DOHH2 (cell line): ENCODE results near the gene ITGA1.

ENCODE experiments used
- H3F3A ChIP-seq: fragments of 200-600 bp; sonication (generic), shearing (Covaris generic); 2 replicates; pipeline ENCODE4 v1.6.0; 2016; ENCODE audit warnings: antibody characterized with exemption, mild to moderate bottlenecking; ENCODE audit not compliant: control insufficient read depth, insufficient read depth
- H3K27ac ChIP-seq: fragments of 200-600 bp; sonication (generic); 2 replicates; pipeline ENCODE4 v1.5.1; 2014; ENCODE audit warnings: low read depth, mild to moderate bottlenecking, low read length, moderate library complexity
- H3K27me3 ChIP-seq: fragments of 200-600 bp; sonication (generic); 2 replicates; pipeline ENCODE4 v1.6.1; 2014; ENCODE audit warnings: mild to moderate bottlenecking, low read length, mixed read lengths; ENCODE audit not compliant: control insufficient read depth
- H3K36me3 ChIP-seq: fragments of 200-600 bp; sonication (generic); 2 replicates; pipeline ENCODE4 v1.6.1; 2014; ENCODE audit warnings: mild to moderate bottlenecking, low read length, moderate library complexity, mixed read lengths; ENCODE audit not compliant: control insufficient read depth
- H3K4me1 ChIP-seq: fragments of 200-600 bp; sonication (generic); 2 replicates; pipeline ENCODE4 v1.6.1; 2014; ENCODE audit warnings: mild to moderate bottlenecking, low read length, mixed read lengths; ENCODE audit not compliant: control insufficient read depth
- H3K4me2 ChIP-seq: fragments of 200-600 bp; sonication (generic); 2 replicates; pipeline ENCODE4 v1.6.0; 2014; ENCODE audit warnings: mild to moderate bottlenecking, low read length, moderate library complexity
- H3K4me3 ChIP-seq: fragments of 200-600 bp; sonication (generic); 2 replicates; pipeline ENCODE4 v1.5.1; 2014; ENCODE audit warnings: mild to moderate bottlenecking, low read length, mixed read lengths
- H3K79me2 ChIP-seq: fragments of 200-600 bp; sonication (generic); 2 replicates; pipeline ENCODE4 v1.6.1; 2014; ENCODE audit warnings: mild to moderate bottlenecking, low read length, mixed read lengths; ENCODE audit not compliant: control insufficient read depth
- H3K9me2 ChIP-seq: fragments of 200-600 bp; sonication (generic); replicated peaks from 2 replicates; pipeline ENCODE4 v1.6.1; 2014; ENCODE audit warnings: mild to moderate bottlenecking, low read length, mixed read lengths; ENCODE audit not compliant: control insufficient read depth
- H3K9me3 ChIP-seq: fragments of 200-600 bp; sonication (generic); 2 replicates; pipeline ENCODE4 v1.6.1; 2014; ENCODE audit warnings: antibody characterized with exemption, low read length, mixed read lengths; ENCODE audit not compliant: control insufficient read depth, insufficient read depth
- H4K20me1 ChIP-seq: fragments of 200-600 bp; sonication (generic); 2 replicates; pipeline ENCODE4 v1.6.0; 2014; ENCODE audit warnings: low read depth, mild to moderate bottlenecking, antibody characterized with exemption, low read length, moderate library complexity; ENCODE audit not compliant: control insufficient read depth, insufficient read depth
- EZH2phosphoT487 ChIP-seq: fragments of 200-600 bp; sonication (generic); IDR thresholded peaks from 2 replicates; pipeline ENCODE4 v1.6.1; 2017; ENCODE audit warnings: borderline replicate concordance, mild to moderate bottlenecking, antibody characterized with exemption, low read length, moderate library complexity, mixed read lengths
- TF ChIP-seq, protein P1 (sequence below): fragments of 200-600 bp; sonication (generic); IDR thresholded peaks from one replicate; pipeline ENCODE4 v1.5.1; 2014; ENCODE audit warnings: antibody characterized with exemption, mild to moderate bottlenecking, low read depth, low read length; ENCODE audit not compliant: poor library complexity, severe bottlenecking

The ITGA1 gene

DNA sequence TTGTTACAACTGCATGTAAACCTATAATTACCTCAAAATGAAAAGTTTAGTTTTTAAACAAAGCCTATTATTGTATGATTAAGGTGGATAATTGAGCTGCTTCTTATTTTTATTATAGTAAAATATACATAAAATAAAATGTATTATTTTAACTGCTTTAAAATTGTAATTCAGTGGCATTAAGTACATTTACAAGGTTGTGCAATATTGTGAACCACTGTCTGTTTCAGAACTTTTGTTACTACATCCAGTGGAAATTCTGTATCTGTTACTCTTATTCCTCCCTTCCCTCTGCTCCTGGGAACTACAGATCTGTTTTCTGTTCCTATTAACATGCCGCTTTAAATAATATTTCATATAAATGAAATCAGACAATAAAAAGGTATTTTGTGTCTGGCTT lies 37.1 kb downstream of the ITGA1 start:
- no peak overlapping the region for H3K4me2 ChIP-seq
- no peaks in the 10 kb centered on the region for H3K27me3 ChIP-seq
- H3K4me1 ChIP-seq, result no peaks in the 10 kb centered on the region
- H3K27ac ChIP-seq, result no peak overlapping the region
- H3K9me3 ChIP-seq, result no peaks in the 10 kb centered on the region
- H4K20me1 ChIP-seq, result no peaks in the 10 kb centered on the region
- no peak overlapping the region for H3K4me3 ChIP-seq
- no peaks in the 10 kb centered on the region for H3K9me2 ChIP-seq
- TF ChIP-seq, protein P1, sequence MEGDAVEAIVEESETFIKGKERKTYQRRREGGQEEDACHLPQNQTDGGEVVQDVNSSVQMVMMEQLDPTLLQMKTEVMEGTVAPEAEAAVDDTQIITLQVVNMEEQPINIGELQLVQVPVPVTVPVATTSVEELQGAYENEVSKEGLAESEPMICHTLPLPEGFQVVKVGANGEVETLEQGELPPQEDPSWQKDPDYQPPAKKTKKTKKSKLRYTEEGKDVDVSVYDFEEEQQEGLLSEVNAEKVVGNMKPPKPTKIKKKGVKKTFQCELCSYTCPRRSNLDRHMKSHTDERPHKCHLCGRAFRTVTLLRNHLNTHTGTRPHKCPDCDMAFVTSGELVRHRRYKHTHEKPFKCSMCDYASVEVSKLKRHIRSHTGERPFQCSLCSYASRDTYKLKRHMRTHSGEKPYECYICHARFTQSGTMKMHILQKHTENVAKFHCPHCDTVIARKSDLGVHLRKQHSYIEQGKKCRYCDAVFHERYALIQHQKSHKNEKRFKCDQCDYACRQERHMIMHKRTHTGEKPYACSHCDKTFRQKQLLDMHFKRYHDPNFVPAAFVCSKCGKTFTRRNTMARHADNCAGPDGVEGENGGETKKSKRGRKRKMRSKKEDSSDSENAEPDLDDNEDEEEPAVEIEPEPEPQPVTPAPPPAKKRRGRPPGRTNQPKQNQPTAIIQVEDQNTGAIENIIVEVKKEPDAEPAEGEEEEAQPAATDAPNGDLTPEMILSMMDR, result no peak
- TF ChIP-seq EZH2phosphoT487, result no peak
- no peaks in the 10 kb centered on the region for H3F3A ChIP-seq
- H3K79me2 ChIP-seq, result no peaks in the 10 kb centered on the region
- H3K36me3 ChIP-seq, result no peaks in the 10 kb centered on the region

DNA sequence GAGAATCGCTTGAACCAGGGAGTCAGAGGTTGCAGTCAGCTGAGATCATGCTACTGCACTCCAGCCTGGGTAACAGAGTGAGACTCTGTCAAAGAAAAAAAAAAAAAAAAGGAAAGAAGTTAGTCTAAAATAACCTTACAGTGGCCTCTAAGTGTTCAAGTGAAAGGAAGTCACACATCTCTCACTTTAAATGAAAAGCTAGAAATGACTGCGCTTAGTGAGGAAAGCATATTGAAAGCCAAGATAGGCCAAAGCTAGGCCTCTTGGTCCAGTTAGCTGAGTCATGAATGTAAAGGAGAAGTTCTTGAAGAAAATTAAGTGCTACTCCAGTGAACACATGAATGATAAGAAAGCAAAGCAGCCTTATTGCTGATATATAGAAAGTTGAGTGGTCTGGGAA lies 38.1 kb downstream of the ITGA1 start:
- no peak overlapping the region for H3K4me3 ChIP-seq

DNA sequence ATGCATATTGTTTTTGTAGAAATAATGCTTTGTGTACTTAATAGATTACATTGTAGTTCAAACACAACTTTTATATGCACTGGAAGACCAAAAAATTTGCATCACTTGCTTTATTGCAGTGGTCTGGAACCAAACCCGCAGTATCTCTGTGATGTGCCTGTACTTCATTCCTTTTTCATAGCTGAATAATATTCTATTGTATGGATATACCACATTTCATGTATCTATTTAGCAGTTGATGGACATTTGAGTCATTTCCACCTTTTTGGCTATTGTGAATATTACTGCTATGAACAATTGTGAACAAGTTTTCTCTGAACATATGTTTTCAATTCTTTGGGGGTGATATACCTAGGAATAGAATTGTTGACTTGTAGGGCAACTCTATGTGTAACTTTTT lies 40.1 kb downstream of the ITGA1 start:
- H4K20me1 ChIP-seq, result no peaks in the 10 kb centered on the region
- no peak overlapping the region for H3K4me3 ChIP-seq
- no peaks in the 10 kb centered on the region for H3K9me3 ChIP-seq
- H3K4me1 ChIP-seq, result no peaks in the 10 kb centered on the region
- no peak for TF ChIP-seq EZH2phosphoT487
- TF ChIP-seq, protein P1, result no peak
- H3K27ac ChIP-seq, result no peak overlapping the region
- H3K9me2 ChIP-seq, result no peaks in the 10 kb centered on the region
- H3K36me3 ChIP-seq, result no peaks in the 10 kb centered on the region
- H3F3A ChIP-seq, result no peaks in the 10 kb centered on the region
- H3K27me3 ChIP-seq, result no peaks in the 10 kb centered on the region
- H3K4me2 ChIP-seq, result no peak overlapping the region
- no peaks in the 10 kb centered on the region for H3K79me2 ChIP-seq

More for the DNA sequence above, 38.1 kb downstream of the ITGA1 start:
- no peak overlapping the region for H3K4me2 ChIP-seq
- H3K36me3 ChIP-seq, result no peaks in the 10 kb centered on the region
- TF ChIP-seq, protein P1, result no peak
- no peak for TF ChIP-seq EZH2phosphoT487
- no peaks in the 10 kb centered on the region for H3K9me2 ChIP-seq
- no peak overlapping the region for H3K27ac ChIP-seq
- no peaks in the 10 kb centered on the region for H3F3A ChIP-seq
- H3K27me3 ChIP-seq, result no peaks in the 10 kb centered on the region
- no peaks in the 10 kb centered on the region for H3K4me1 ChIP-seq
- no peaks in the 10 kb centered on the region for H3K79me2 ChIP-seq
- no peaks in the 10 kb centered on the region for H3K9me3 ChIP-seq
- H4K20me1 ChIP-seq, result no peaks in the 10 kb centered on the region

DNA sequence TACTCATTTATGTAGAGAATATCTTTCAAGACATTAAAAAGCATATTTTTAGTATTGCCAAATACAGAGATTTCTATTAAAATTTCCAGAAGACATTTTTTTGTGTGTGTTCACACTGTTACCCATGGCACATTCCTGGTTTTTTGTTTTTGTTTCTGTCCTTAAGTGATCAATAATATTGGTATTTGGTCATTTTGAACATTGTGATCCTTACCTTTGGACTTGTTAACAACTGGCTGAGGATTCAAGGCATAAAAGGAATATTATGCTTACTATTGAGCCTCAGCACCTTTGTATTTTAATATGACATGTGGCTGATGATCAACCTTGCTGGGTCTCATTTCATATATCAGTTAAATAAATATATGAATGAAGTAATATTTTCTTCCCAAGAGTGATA lies 41.9 kb downstream of the ITGA1 start:
- TF ChIP-seq, protein P1, result no peak
- Histone ChIP-seq H3F3A (no peaks in the 10 kb centered on the region), H3K9me3 (no peaks in the 10 kb centered on the region), H4K20me1 (no peaks in the 10 kb centered on the region), H3K9me2 (no peaks in the 10 kb centered on the region), H3K4me2 (no peak overlapping the region), H3K27ac (no peak overlapping the region), H3K4me1 (no peaks in the 10 kb centered on the region), H3K79me2 (no peaks in the 10 kb centered on the region), H3K36me3 (no peaks in the 10 kb centered on the region), H3K4me3 (no peak overlapping the region), H3K27me3 (no peaks in the 10 kb centered on the region)
